DMS79 (cell line): ENCODE measurements around the gene KLF11.
"Not testable (repeated sequence)": the region's sequence is repeated elsewhere in the genome, so short reads cannot be mapped to it uniquely, and the experiment has no call there.

Experiments used
- DNase-seq: peaks from one replicate; lab custom pipeline; 2025; lab: John Stamatoyannopoulos, UW

Gene KLF11

GRCh38 chr2:10009811-10010781 is 33.3 kb upstream of the KLF11 start:
- peak; percentile 26 for DNase-seq

- DNase-seq = not testable (repeated sequence)
Measured at GRCh38 chr2:10010861-10011605, 32.3 kb upstream of the KLF11 start.

- not testable (repeated sequence) for DNase-seq
Measured at GRCh38 chr2:10011606-10012325, 31.6 kb upstream of the KLF11 start.

- not testable (repeated sequence) for DNase-seq
Measured at GRCh38 chr2:10012366-10012962, 30.9 kb upstream of the KLF11 start.

- DNase-seq = no peak
Measured at GRCh38 chr2:10012963-10013461, 30.3 kb upstream of the KLF11 start.

GRCh38 chr2:10013651-10014417 is 29.5 kb upstream of the KLF11 start:
- not testable (repeated sequence) for DNase-seq

GRCh38 chr2:10014418-10015190 is 28.7 kb upstream of the KLF11 start:
- no peak for DNase-seq

GRCh38 chr2:10015376-10015989 is 27.9 kb upstream of the KLF11 start:
- DNase-seq = not testable (repeated sequence)

- DNase-seq = no peak
Measured at GRCh38 chr2:10016001-10016801, 27.1 kb upstream of the KLF11 start.

GRCh38 chr2:10016802-10017258 is 26.5 kb upstream of the KLF11 start:
- no peak for DNase-seq

GRCh38 chr2:10017313-10017941 is 25.9 kb upstream of the KLF11 start:
- DNase-seq = no peak

GRCh38 chr2:10019174-10019573 is 24.2 kb upstream of the KLF11 start:
- no peak for DNase-seq

- no peak for DNase-seq
Measured at GRCh38 chr2:10019602-10020400, 23.5 kb upstream of the KLF11 start.

GRCh38 chr2:10022041-10022421 is 21.3 kb upstream of the KLF11 start:
- DNase-seq = no peak

- no peak for DNase-seq
Measured at GRCh38 chr2:10022445-10022844, 20.9 kb upstream of the KLF11 start.

GRCh38 chr2:10022966-10023662 is 20.2 kb upstream of the KLF11 start:
- no peak for DNase-seq
